ENCODE results near the gene NXPH2.
"Not testable (repeated sequence)": the region's sequence is repeated elsewhere in the genome, so short reads cannot be mapped to it uniquely, and the experiment has no call there.

Gene NXPH2

GRCh38 chr2:138707392-138708074, 72.7 kb downstream of the NXPH2 start:
- no peak for DNase-seq

GRCh38 chr2:138703242-138703641, 76.9 kb downstream of the NXPH2 start:
- DNase-seq, result no peak

GRCh38 chr2:138700716-138701115, 79.5 kb downstream of the NXPH2 start:
- DNase-seq, result no peak

GRCh38 chr2:138699421-138699820, 80.8 kb downstream of the NXPH2 start:
- DNase-seq, result no peak

GRCh38 chr2:138698428-138698827, 81.8 kb downstream of the NXPH2 start:
- no peak for DNase-seq

GRCh38 chr2:138691667-138692066, 88.5 kb downstream of the NXPH2 start:
- DNase-seq, result no peak

GRCh38 chr2:138689705-138690104, 90.5 kb downstream of the NXPH2 start:
- DNase-seq, result no peak

GRCh38 chr2:138682163-138682562, 98.0 kb downstream of the NXPH2 start:
- no peak for DNase-seq

- DNase-seq, result no peak
Measured at GRCh38 chr2:138677221-138677620, 103.0 kb downstream of the NXPH2 start.

GRCh38 chr2:138676619-138677021, 103.6 kb downstream of the NXPH2 start:
- DNase-seq, result no peak

GRCh38 chr2:138671566-138671965, 108.6 kb downstream of the NXPH2 start:
- DNase-seq, result no peak

GRCh38 chr2:138670734-138671133, 109.5 kb downstream of the NXPH2 start:
- DNase-seq, result no peak

GRCh38 chr2:138665937-138666336, 114.3 kb downstream of the NXPH2 start:
- no peak for DNase-seq

GRCh38 chr2:138658187-138658894, 121.8 kb downstream of the NXPH2 start:
- DNase-seq, result no peak

- no peak for DNase-seq
Measured at GRCh38 chr2:138654146-138654545, 126.0 kb downstream of the NXPH2 start.

GRCh38 chr2:138652378-138652777, 127.8 kb downstream of the NXPH2 start:
- DNase-seq, result no peak

GRCh38 chr2:138649571-138649970, 130.6 kb downstream of the NXPH2 start:
- DNase-seq, result no peak

- no peak for DNase-seq
Measured at GRCh38 chr2:138648606-138649005, 131.6 kb downstream of the NXPH2 start.

- DNase-seq, result not testable (repeated sequence)
Measured at GRCh38 chr2:138644776-138645175, 135.4 kb downstream of the NXPH2 start.

GRCh38 chr2:138640921-138641676, 139.1 kb downstream of the NXPH2 start:
- no peak for DNase-seq

- no peak for DNase-seq
Measured at GRCh38 chr2:138637686-138638085, 142.5 kb downstream of the NXPH2 start.

GRCh38 chr2:138637061-138637460, 143.1 kb downstream of the NXPH2 start:
- no peak for DNase-seq

GRCh38 chr2:138633049-138633448, 147.1 kb downstream of the NXPH2 start:
- no peak for DNase-seq

- no peak for DNase-seq
Measured at GRCh38 chr2:138632066-138632620, 148.0 kb downstream of the NXPH2 start.

Measured in CD4-positive, alpha-beta T cell treated with Interleukin-15 for 1 hour (primary cell).